T-helper 2 cell (primary cell): ENCODE data around the gene PREPL.

ENCODE experiments used
- DNase-seq, 5 experiments: peaks; one replicate each; pipeline versions ENCODE4 v3.0.0 to v3.0.0-alpha.2; 2012 to 2022

The PREPL gene

GRCh38 chr2:44291281-44292248, 69.7 kb downstream of the PREPL start:
- DNase-seq = no peak

- DNase-seq = no peak
Measured at GRCh38 chr2:44290261-44290660, 71.0 kb downstream of the PREPL start.

GRCh38 chr2:44286884-44287638, 74.2 kb downstream of the PREPL start:
- DNase-seq = no peak

- no peak for DNase-seq
Measured at GRCh38 chr2:44286119-44286883, 75.0 kb downstream of the PREPL start.

GRCh38 chr2:44285174-44285573, 76.1 kb downstream of the PREPL start:
- DNase-seq = no peak

- no peak for DNase-seq
Measured at GRCh38 chr2:44283116-44283666, 78.1 kb downstream of the PREPL start.

GRCh38 chr2:44280869-44281268, 80.4 kb downstream of the PREPL start:
- no peak for DNase-seq

- DNase-seq = no peak
Measured at GRCh38 chr2:44277541-44277940, 83.8 kb downstream of the PREPL start.

- DNase-seq = no peak
Measured at GRCh38 chr2:44275927-44276303, 85.4 kb downstream of the PREPL start.

GRCh38 chr2:44273596-44273995, 87.7 kb downstream of the PREPL start:
- DNase-seq = no peak

GRCh38 chr2:44273076-44273475, 88.2 kb downstream of the PREPL start:
- DNase-seq = no peak

GRCh38 chr2:44271296-44271695, 90.0 kb downstream of the PREPL start:
- DNase-seq = no peak

GRCh38 chr2:44269831-44270230, 91.5 kb downstream of the PREPL start:
- no peak for DNase-seq

- DNase-seq = no peak
Measured at GRCh38 chr2:44267796-44268648, 93.3 kb downstream of the PREPL start.
